HG03571 (cell line): ENCODE measurements around the gene PTPN3.
"Not testable (repeated sequence)": the region's sequence is repeated elsewhere in the genome, so short reads cannot be mapped to it uniquely, and the experiment has no call there.

ENCODE experiments used
- ATAC-seq: cut with Tn5 transposase; IDR thresholded peaks from one replicate; pipeline ENCODE4 v1.9.1; 2021; ENCODE audit not compliant: unreplicated experiment

Gene PTPN3

GRCh38 chr9:109401990-109402318 is 96.2 kb downstream of the PTPN3 start:
- ATAC-seq = no peak

- ATAC-seq = no peak
These were observed 96.7 kb downstream of the PTPN3 start for GRCh38 chr9:109401169-109401989.

- ATAC-seq = peak; percentile 65
These were observed 98.8 kb downstream of the PTPN3 start for GRCh38 chr9:109399258-109399767.

GRCh38 chr9:109391176-109391575 is 106.9 kb downstream of the PTPN3 start:
- ATAC-seq = no peak

- no peak for ATAC-seq
These were observed 110.3 kb downstream of the PTPN3 start for GRCh38 chr9:109387856-109388255.

- no peak for ATAC-seq
These were observed 110.9 kb downstream of the PTPN3 start for GRCh38 chr9:109387206-109387605.

- ATAC-seq = peak; percentile 39
These were observed 112.6 kb downstream of the PTPN3 start for GRCh38 chr9:109385499-109385898.

- ATAC-seq = no peak
These were observed 114.2 kb downstream of the PTPN3 start for GRCh38 chr9:109383947-109384346.

- ATAC-seq = no peak
These were observed 114.8 kb downstream of the PTPN3 start for GRCh38 chr9:109383356-109383755.

- ATAC-seq = no peak
These were observed 115.5 kb downstream of the PTPN3 start for GRCh38 chr9:109382585-109382984.

- ATAC-seq = no peak
These were observed 115.9 kb downstream of the PTPN3 start for GRCh38 chr9:109382182-109382581.

- ATAC-seq = peak; percentile 54
These were observed 116.9 kb downstream of the PTPN3 start for GRCh38 chr9:109381011-109381729.

GRCh38 chr9:109379513-109379912 is 118.6 kb downstream of the PTPN3 start:
- no peak for ATAC-seq

GRCh38 chr9:109378316-109378715 is 119.8 kb downstream of the PTPN3 start:
- no peak for ATAC-seq

GRCh38 chr9:109372246-109372645 is 125.9 kb downstream of the PTPN3 start:
- ATAC-seq = no peak

- ATAC-seq = no peak
These were observed 126.7 kb downstream of the PTPN3 start for GRCh38 chr9:109371374-109371773.

- no peak for ATAC-seq
These were observed 128.8 kb downstream of the PTPN3 start for GRCh38 chr9:109369285-109369684.

GRCh38 chr9:109360771-109361170 is 137.3 kb downstream of the PTPN3 start:
- no peak for ATAC-seq

GRCh38 chr9:109358968-109359603 is 139.0 kb downstream of the PTPN3 start:
- not testable (repeated sequence) for ATAC-seq

- ATAC-seq = no peak
These were observed 142.4 kb downstream of the PTPN3 start for GRCh38 chr9:109355564-109356297.

- ATAC-seq = no peak
These were observed 143.9 kb downstream of the PTPN3 start for GRCh38 chr9:109354190-109354589.
